GM12865 (cell line): ENCODE measurements around the gene SNCAIP.

Source experiments
- DNase-seq: peaks from one replicate; pipeline ENCODE4 v3.0.0; 2010; ENCODE audit warnings: low read depth
- H3K4me3 ChIP-seq: 2 replicates; pipeline ENCODE4 v1.5.1; 2011; ENCODE audit warnings: mild to moderate bottlenecking, low read depth, low read length, control low read depth
- CTCF ChIP-seq: IDR thresholded peaks from 2 replicates; pipeline ENCODE4 v1.5.1; 2011; ENCODE audit warnings: low read length, control low read depth, low read depth, inconsistent platforms; ENCODE audit not compliant: insufficient read depth; ENCODE audit errors: missing control alignments

The SNCAIP gene

GRCh38 chr5:122297587-122298298 lies 14.3 kb upstream of the SNCAIP start:
- H3K4me3 ChIP-seq = no peak overlapping the region
- peak; percentile 84 for DNase-seq
- TF ChIP-seq CTCF = no peak

GRCh38 chr5:122300374-122300773 lies 11.7 kb upstream of the SNCAIP start:
- no peak for TF ChIP-seq CTCF
- DNase-seq = peak; percentile 43

GRCh38 chr5:122301016-122301415 lies 11.0 kb upstream of the SNCAIP start:
- DNase-seq = no peak
- no peak for TF ChIP-seq CTCF
- H3K4me3 ChIP-seq = no peak overlapping the region

More at GRCh38 chr5:122300374-122300773, 11.7 kb upstream of the SNCAIP start:
- H3K4me3 ChIP-seq = no peak overlapping the region

- H3K4me3 ChIP-seq = no peak overlapping the region
- no peak for TF ChIP-seq CTCF
- no peak for DNase-seq
Observed at GRCh38 chr5:122304471-122305215, 7.4 kb upstream of the SNCAIP start.

- no peak for DNase-seq
- no peak for TF ChIP-seq CTCF
- H3K4me3 ChIP-seq = no peak overlapping the region
Observed at GRCh38 chr5:122306461-122306860, 5.6 kb upstream of the SNCAIP start.

GRCh38 chr5:122310889-122311288 lies 1.1 kb upstream of the SNCAIP start:
- no peak overlapping the region for H3K4me3 ChIP-seq
- TF ChIP-seq CTCF = no peak
- no peak for DNase-seq
